A673 (cell line): Measurements from ENCODE around the gene LRGUK. TPM values are rescaled to one million over a fixed set of nuclear protein-coding genes. Genes with fewer than 3 reads are reported as not detected.

ENCODE experiments used
- BruUV-seq: library from RNA; stranded (reverse); fragments of 400-500 nt; replicated peaks from 2 replicates; lab custom pipeline; 2021; lab: Mats Ljungman, UMichigan
- CTCF ChIA-PET: fragments of 300-600 bp; sonication (Branson Sonifier 250); formaldehyde crosslinking; loops from one replicate; lab custom pipeline; 2022; ENCODE audit warnings: antibody characterized with exemption; lab: Charles Lee
- POLR2A ChIA-PET: fragments of 300-600 bp; sonication (Branson Sonifier 250); formaldehyde crosslinking; loops from one replicate; lab custom pipeline; 2022; ENCODE audit warnings: antibody characterized with exemption; ENCODE audit not compliant: low non-redundant PET; lab: Charles Lee
- DNase-seq: peaks from one replicate; pipeline ENCODE4 v3.0.0-alpha.2; 2015; ENCODE audit warnings: low spot score
- H3K27ac ChIP-seq: fragments of 200-600 bp; sonication (generic); 2 replicates; pipeline ENCODE4 v1.5.1; 2016; ENCODE audit warnings: mixed run types, low read depth, mild to moderate bottlenecking, mixed read lengths, antibody characterized with exemption, low read length; ENCODE audit not compliant: poor library complexity, severe bottlenecking
- H3K27me3 ChIP-seq: fragments of 200-600 bp; sonication (generic); replicated peaks from 2 replicates; pipeline ENCODE4 v1.6.1; 2017; ENCODE audit warnings: mixed run types, low read depth, mild to moderate bottlenecking, mixed read lengths, antibody characterized with exemption, low read length; ENCODE audit not compliant: insufficient read depth, poor library complexity
- H3K36me3 ChIP-seq: fragments of 200-600 bp; sonication (generic); 2 replicates; pipeline ENCODE4 v1.6.1; 2016; ENCODE audit warnings: mixed run types, mild to moderate bottlenecking, mixed read lengths, antibody characterized with exemption, low read length; ENCODE audit not compliant: insufficient read depth, poor library complexity, severe bottlenecking
- H3K4me1 ChIP-seq: fragments of 200-600 bp; sonication (generic); 2 replicates; pipeline ENCODE4 v1.6.1; 2017; ENCODE audit warnings: mixed run types, mild to moderate bottlenecking, mixed read lengths, antibody characterized with exemption, low read length; ENCODE audit not compliant: insufficient read depth, poor library complexity, severe bottlenecking
- H3K4me3 ChIP-seq: fragments of 200-600 bp; sonication (generic); 2 replicates; pipeline ENCODE4 v1.5.1; 2016; ENCODE audit warnings: low read depth, mixed run types, mild to moderate bottlenecking, mixed read lengths, low read length; ENCODE audit not compliant: poor library complexity, severe bottlenecking
- H3K9me3 ChIP-seq: fragments of 200-600 bp; sonication (generic); 2 replicates; pipeline ENCODE4 v1.6.1; 2016; ENCODE audit warnings: mixed run types, low read depth, mild to moderate bottlenecking, mixed read lengths, antibody characterized with exemption, low read length; ENCODE audit not compliant: poor library complexity, severe bottlenecking
- EZH2 ChIP-seq: fragments of 200-600 bp; sonication (generic); IDR thresholded peaks from 2 replicates; pipeline ENCODE4 v1.6.1; 2017; ENCODE audit warnings: borderline replicate concordance, low read depth, mild to moderate bottlenecking, mixed read lengths, antibody characterized with exemption, low read length; ENCODE audit not compliant: poor library complexity, severe bottlenecking
- intact Hi-C: fragments of 100-400 bp; cut with micrococcal nuclease; formaldehyde crosslinking; loops from one replicate; pipeline ENCODE4 v1.10.0; 2022; ENCODE audit not compliant: unreplicated experiment
- total RNA-seq: library from RNA; stranded (reverse); gene quantifications from 2 replicates; pipeline ENCODE4 v1.2.3, GENCODE V29; 2021
- TF ChIP-seq, protein P1 (sequence below): fragments of 300-800, 200-600 bp; sonication (generic); conservative IDR thresholded peaks from 2 replicates; pipeline ENCODE4 v1.5.1; 2017; ENCODE audit warnings: low read depth, mild to moderate bottlenecking, antibody characterized with exemption, low read length, moderate library complexity, mixed read lengths

Gene LRGUK
- total RNA-seq, 1 experiment from 2014 or later = 0.54 TPM

DNA sequence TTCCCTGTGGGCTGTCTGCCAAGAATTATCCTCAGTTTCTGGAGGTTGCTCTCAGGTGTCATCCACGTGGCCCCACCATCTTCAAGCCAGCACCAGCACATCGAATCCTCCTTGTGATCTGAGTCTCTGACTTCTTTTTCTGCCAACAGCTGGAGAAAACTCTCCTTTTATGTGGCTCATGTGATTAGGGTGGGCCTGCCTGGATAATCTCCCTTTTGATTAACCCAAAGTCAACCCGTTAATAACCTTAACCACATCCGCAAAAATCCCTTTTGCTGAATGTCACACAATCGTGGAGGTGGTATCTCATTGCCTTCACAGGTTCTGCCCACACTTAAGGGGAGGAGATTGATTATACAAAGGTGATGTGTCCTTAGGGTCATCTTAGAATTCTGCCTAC, 73.8 kb downstream of the LRGUK start:
- ChIA-PET POLR2A (no interaction called here), CTCF (no interaction called here)
- Histone ChIP-seq H3K4me3 (no peak overlapping the region), H3K4me1 (no peaks in the 10 kb centered on the region), H3K27me3 (no peaks in the 10 kb centered on the region), H3K27ac (no peak overlapping the region), H3K36me3 (no peaks in the 10 kb centered on the region), H3K9me3 (no peaks in the 10 kb centered on the region)
- intact Hi-C loops = no loop called here
- BruUV-seq = no TSS peak
- TF ChIP-seq EZH2 = no peak
- TF ChIP-seq, protein P1, sequence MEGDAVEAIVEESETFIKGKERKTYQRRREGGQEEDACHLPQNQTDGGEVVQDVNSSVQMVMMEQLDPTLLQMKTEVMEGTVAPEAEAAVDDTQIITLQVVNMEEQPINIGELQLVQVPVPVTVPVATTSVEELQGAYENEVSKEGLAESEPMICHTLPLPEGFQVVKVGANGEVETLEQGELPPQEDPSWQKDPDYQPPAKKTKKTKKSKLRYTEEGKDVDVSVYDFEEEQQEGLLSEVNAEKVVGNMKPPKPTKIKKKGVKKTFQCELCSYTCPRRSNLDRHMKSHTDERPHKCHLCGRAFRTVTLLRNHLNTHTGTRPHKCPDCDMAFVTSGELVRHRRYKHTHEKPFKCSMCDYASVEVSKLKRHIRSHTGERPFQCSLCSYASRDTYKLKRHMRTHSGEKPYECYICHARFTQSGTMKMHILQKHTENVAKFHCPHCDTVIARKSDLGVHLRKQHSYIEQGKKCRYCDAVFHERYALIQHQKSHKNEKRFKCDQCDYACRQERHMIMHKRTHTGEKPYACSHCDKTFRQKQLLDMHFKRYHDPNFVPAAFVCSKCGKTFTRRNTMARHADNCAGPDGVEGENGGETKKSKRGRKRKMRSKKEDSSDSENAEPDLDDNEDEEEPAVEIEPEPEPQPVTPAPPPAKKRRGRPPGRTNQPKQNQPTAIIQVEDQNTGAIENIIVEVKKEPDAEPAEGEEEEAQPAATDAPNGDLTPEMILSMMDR = no peak
- no peak for DNase-seq

GRCh38 chr7:134201569-134202261, 74.6 kb downstream of the LRGUK start:
- DNase-seq = no peak
- Histone ChIP-seq H3K36me3 (no peaks in the 10 kb centered on the region), H3K27ac (no peak overlapping the region), H3K9me3 (no peaks in the 10 kb centered on the region), H3K4me3 (no peak overlapping the region), H3K27me3 (no peaks in the 10 kb centered on the region), H3K4me1 (no peaks in the 10 kb centered on the region)
- ChIA-PET CTCF (no interaction called here), POLR2A (no interaction called here)
- BruUV-seq = no TSS peak
- intact Hi-C loops = no loop called here
- no peak for TF ChIP-seq EZH2
- TF ChIP-seq, protein P1 = no peak

DNA sequence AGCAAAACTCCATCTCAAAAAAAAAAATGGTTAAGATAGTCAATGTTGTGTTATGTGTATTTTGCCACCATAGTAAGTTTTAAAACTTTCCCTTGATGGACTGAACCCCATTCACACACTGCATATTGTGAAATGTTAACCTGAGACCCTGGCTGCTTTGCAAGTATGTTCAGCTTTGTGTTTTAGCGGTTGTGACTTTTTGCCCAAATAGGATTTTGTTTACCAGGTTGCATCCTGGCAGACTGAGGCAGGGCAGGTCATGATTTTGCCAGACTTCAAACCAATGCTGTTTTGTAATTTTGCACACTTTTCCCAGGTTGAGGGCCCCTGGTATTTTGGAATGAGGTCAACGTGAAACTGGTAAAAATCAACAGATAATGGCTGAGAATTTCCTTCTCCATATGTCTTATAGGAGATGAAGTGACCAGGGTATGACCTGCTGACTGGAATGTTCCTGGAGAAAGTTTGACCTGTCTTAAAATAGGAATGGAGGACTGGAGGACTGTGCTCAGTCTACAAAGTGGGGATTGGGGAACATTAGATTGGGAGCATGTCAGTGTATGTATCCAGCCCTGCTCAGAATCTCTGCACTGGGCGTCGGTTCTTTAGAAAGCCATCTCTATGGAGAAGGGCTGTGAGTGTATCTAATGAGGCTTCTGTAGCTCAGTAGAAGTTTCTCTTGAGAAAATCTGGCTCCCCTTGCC, 76.2 kb downstream of the LRGUK start:
- POLR2A ChIA-PET = no interaction called here
- no TSS peak for BruUV-seq
- no peak overlapping the region for H3K27ac ChIP-seq

More for the DNA sequence above, 76.2 kb downstream of the LRGUK start:
- intact Hi-C loops = no loop called here
- TF ChIP-seq, protein P1 = no peak
- TF ChIP-seq EZH2 = no peak
- Histone ChIP-seq H3K27me3 (no peaks in the 10 kb centered on the region), H3K9me3 (no peaks in the 10 kb centered on the region), H3K36me3 (no peaks in the 10 kb centered on the region), H3K4me1 (no peaks in the 10 kb centered on the region), H3K4me3 (no peak overlapping the region)
- CTCF ChIA-PET = no interaction called here
- no peak for DNase-seq
